Stimulated activated CD8-positive, alpha-beta memory T cell treated with anti-CD3 and anti-CD28 coated beads, Interleukin-2, amount 100 ng/mL, for 1 hour (primary cell): Measurements from ENCODE around the gene BATF3.
"Not testable (repeated sequence)": the region's sequence is repeated elsewhere in the genome, so short reads cannot be mapped to it uniquely, and the experiment has no call there.

Source experiments
- DNase-seq, 2 donors: peaks; one replicate each; pipeline ENCODE4 v3.0.0-alpha.2; 2020; ENCODE audit warnings: low read depth in 2 of 2

Gene BATF3

GRCh38 chr1:212658250-212658649, 41.4 kb downstream of the BATF3 start:
- DNase-seq, result not testable (repeated sequence)

GRCh38 chr1:212656730-212657129, 42.9 kb downstream of the BATF3 start:
- DNase-seq, result no peak

GRCh38 chr1:212655668-212656440, 43.8 kb downstream of the BATF3 start:
- DNase-seq, result no peak

- no peak for DNase-seq
Observed at GRCh38 chr1:212652609-212653008, 47.0 kb downstream of the BATF3 start.

- no peak for DNase-seq
Observed at GRCh38 chr1:212651977-212652376, 47.7 kb downstream of the BATF3 start.

GRCh38 chr1:212651521-212651920, 48.1 kb downstream of the BATF3 start:
- no peak for DNase-seq

- no peak for DNase-seq
Observed at GRCh38 chr1:212650228-212650627, 49.4 kb downstream of the BATF3 start.

GRCh38 chr1:212649020-212649419, 50.6 kb downstream of the BATF3 start:
- DNase-seq, result no peak

GRCh38 chr1:212648431-212648830, 51.2 kb downstream of the BATF3 start:
- DNase-seq, result no peak

GRCh38 chr1:212647004-212647403, 52.6 kb downstream of the BATF3 start:
- DNase-seq, result no peak

GRCh38 chr1:212646588-212646987, 53.1 kb downstream of the BATF3 start:
- DNase-seq, result no peak

GRCh38 chr1:212645546-212646543, 53.8 kb downstream of the BATF3 start:
- no peak for DNase-seq

GRCh38 chr1:212644866-212645545, 54.6 kb downstream of the BATF3 start:
- no peak for DNase-seq

- DNase-seq, result no peak
Observed at GRCh38 chr1:212643877-212644276, 55.8 kb downstream of the BATF3 start.

GRCh38 chr1:212641956-212642355, 57.7 kb downstream of the BATF3 start:
- DNase-seq, result no peak

GRCh38 chr1:212640223-212640878, 59.3 kb downstream of the BATF3 start:
- DNase-seq, result no peak

- DNase-seq, result not testable (repeated sequence)
Observed at GRCh38 chr1:212639524-212639923, 60.1 kb downstream of the BATF3 start.

- no peak for DNase-seq
Observed at GRCh38 chr1:212638492-212639151, 61.0 kb downstream of the BATF3 start.

- DNase-seq, result no peak
Observed at GRCh38 chr1:212637902-212638301, 61.7 kb downstream of the BATF3 start.
